Mesenchymal stem cell (in vitro differentiated cells and primary cell): ENCODE measurements around the gene CDRT4.

Experiments
- DNase-seq: peaks from one replicate; pipeline ENCODE4 v3.0.0-alpha.2; 2013
- H2AFZ ChIP-seq: one replicate; pipeline ENCODE4 v1.6.1; 2013; ENCODE audit warnings: low read depth, mild to moderate bottlenecking, control low read depth, inconsistent platforms, low read length, moderate library complexity
- H2AK5ac ChIP-seq: 2 replicates; pipeline ENCODE4 v1.6.1; 2013; ENCODE audit warnings: low read length, moderate library complexity, mild to moderate bottlenecking, inconsistent platforms; ENCODE audit not compliant: severe bottlenecking
- H2BK120ac ChIP-seq: one replicate; pipeline ENCODE4 v1.6.1; 2013; ENCODE audit warnings: low read depth, mild to moderate bottlenecking, inconsistent platforms, low read length, moderate library complexity
- H2BK12ac ChIP-seq, 2 experiments: one replicate each; pipeline ENCODE4 v1.6.1; 2013; ENCODE audit warnings: inconsistent platforms in 2 of 2, low read length in 2 of 2, mild to moderate bottlenecking in 2 of 2, moderate library complexity in 2 of 2, control low read depth in 1 of 2
- H2BK15ac ChIP-seq: one replicate; pipeline ENCODE4 v1.6.1; 2013; ENCODE audit warnings: mild to moderate bottlenecking, low read depth, inconsistent platforms; ENCODE audit not compliant: poor library complexity, severe bottlenecking
- H2BK5ac ChIP-seq: 2 replicates; pipeline ENCODE4 v1.6.1; 2013; ENCODE audit warnings: low read depth, mild to moderate bottlenecking, low read length, control low read depth, inconsistent platforms; ENCODE audit not compliant: poor library complexity, severe bottlenecking
- H3K14ac ChIP-seq, 2 experiments: one replicate each; pipeline ENCODE4 v1.6.1; 2013; ENCODE audit warnings: inconsistent platforms in 2 of 2, low read length in 2 of 2, control low read depth in 1 of 2, mild to moderate bottlenecking in 1 of 2, moderate library complexity in 1 of 2
- H3K18ac ChIP-seq, 2 experiments: one replicate each; pipeline ENCODE4 v1.6.1; 2013; ENCODE audit warnings: inconsistent platforms in 2 of 2, low read length in 2 of 2, control low read depth in 1 of 2, low read depth in 1 of 2, mild to moderate bottlenecking in 1 of 2
- H3K23ac ChIP-seq, 2 experiments: one replicate each; pipeline ENCODE4 v1.6.1; 2013; ENCODE audit warnings: inconsistent platforms in 2 of 2, low read length in 2 of 2, mild to moderate bottlenecking in 2 of 2, moderate library complexity in 2 of 2, control low read depth in 1 of 2
- H3K27ac ChIP-seq: 2 replicates; pipeline ENCODE4 v1.5.1; 2013; ENCODE audit warnings: mild to moderate bottlenecking, moderate library complexity, low read length, control low read depth, inconsistent platforms; ENCODE audit not compliant: poor library complexity, severe bottlenecking
- H3K27me3 ChIP-seq, 2 experiments: 2 replicates each; pipeline versions ENCODE4 v1.6.1 to v1.7.0; 2013; ENCODE audit warnings: low read length in 2 of 2, mild to moderate bottlenecking in 2 of 2, moderate library complexity in 2 of 2, control low read depth in 1 of 2, inconsistent platforms in 1 of 2; ENCODE audit not compliant: control insufficient read depth in 1 of 2, insufficient read depth in 1 of 2
- H3K36me3 ChIP-seq, 2 experiments: 2 replicates each; pipeline versions ENCODE4 v1.6.1 to v1.7.0; 2013; ENCODE audit warnings: low read length in 2 of 2, control low read depth in 1 of 2, inconsistent platforms in 1 of 2, low read depth in 1 of 2, mild to moderate bottlenecking in 1 of 2; ENCODE audit not compliant: insufficient read depth in 2 of 2, control insufficient read depth in 1 of 2
- H3K4ac ChIP-seq, 2 experiments: one replicate each; pipeline ENCODE4 v1.6.1; 2013; ENCODE audit warnings: inconsistent platforms in 2 of 2, low read length in 2 of 2, mild to moderate bottlenecking in 2 of 2, moderate library complexity in 2 of 2, control low read depth in 1 of 2, low read depth in 1 of 2
- H3K4me1 ChIP-seq: 2 replicates; pipeline ENCODE4 v1.6.1; 2013; ENCODE audit warnings: low read depth, low read length, control low read depth; ENCODE audit not compliant: control insufficient read depth, insufficient read depth
- H3K4me2 ChIP-seq: 2 replicates; pipeline ENCODE4 v1.6.1; 2013; ENCODE audit warnings: low read length, mild to moderate bottlenecking, inconsistent platforms; ENCODE audit not compliant: poor library complexity, severe bottlenecking
- H3K4me3 ChIP-seq, 2 experiments: 2 replicates each; pipeline versions ENCODE4 v1.5.1 to v1.7.0; 2013; ENCODE audit warnings: low read length in 2 of 2, mild to moderate bottlenecking in 2 of 2, control low read depth in 1 of 2, low read depth in 1 of 2; ENCODE audit not compliant: insufficient read depth in 1 of 2
- H3K79me1 ChIP-seq: replicated peaks from 2 replicates; pipeline ENCODE4 v1.6.1; 2013; ENCODE audit warnings: mild to moderate bottlenecking, control low read depth, low read length, inconsistent platforms; ENCODE audit not compliant: poor library complexity, severe bottlenecking
- H3K9ac ChIP-seq: 2 replicates; pipeline ENCODE4 v1.7.0; 2013; ENCODE audit warnings: mild to moderate bottlenecking, low read length, moderate library complexity
- H3K9me3 ChIP-seq: 2 replicates; pipeline ENCODE4 v1.7.0; 2013; ENCODE audit warnings: mild to moderate bottlenecking, low read length; ENCODE audit not compliant: control insufficient read depth
- H4K8ac ChIP-seq: one replicate; pipeline ENCODE4 v1.6.1; 2013; ENCODE audit warnings: inconsistent platforms, mild to moderate bottlenecking, low read length, moderate library complexity
- H4K91ac ChIP-seq: one replicate; pipeline ENCODE4 v1.6.1; 2013; ENCODE audit warnings: mild to moderate bottlenecking, low read length, inconsistent platforms
- WGBS: methylation state at CpG from one replicate; pipeline ENCODE4 v1.1.7; 2013; ENCODE audit warnings: mixed read lengths; 5-methylcytosine and 5-hydroxymethylcytosine counted together

Gene CDRT4

GRCh38 chr17:15475631-15476354 is 8.4 kb upstream of the CDRT4 start:
- Histone ChIP-seq H3K27ac (peak overlapping the region; percentile 61), H3K27me3 (no peaks in the 10 kb centered on the region), H2BK12ac (no peak overlapping the region), H3K4me3 (peak overlapping the region in 1 of 2 experiments; percentile 39), H3K14ac (no peak overlapping the region), H4K8ac (no peak overlapping the region), H4K91ac (no peak overlapping the region), H2BK5ac (no peak overlapping the region), H2AFZ (no peak overlapping the region), H3K23ac (no peak overlapping the region), H3K18ac (no peak overlapping the region), H3K36me3 (no peaks in the 10 kb centered on the region), H3K9ac (peak overlapping the region; percentile 47), H3K4me2 (peak overlapping the region; percentile 13), H3K4ac (no peak overlapping the region), H3K9me3 (no peaks in the 10 kb centered on the region), H2BK15ac (no peak overlapping the region), H2BK120ac (no peak overlapping the region), H3K4me1 (peaks cover 5% of the 10 kb centered on the region), H2AK5ac (no peak overlapping the region), H3K79me1 (no peaks in the 10 kb centered on the region)
- DNase-seq: peak; percentile 28
- WGBS: 95% methylated on average over 8 of the region's 8 CpGs

GRCh38 chr17:15472891-15473290 is 5.5 kb upstream of the CDRT4 start:
- H3K14ac ChIP-seq: no peak overlapping the region
- no peak overlapping the region for H3K18ac ChIP-seq
- H4K91ac ChIP-seq: no peak overlapping the region
- no peak overlapping the region for H2BK15ac ChIP-seq
- no peak overlapping the region for H3K27ac ChIP-seq
- no peaks in the 10 kb centered on the region for H3K9me3 ChIP-seq
- no peaks in the 10 kb centered on the region for H3K27me3 ChIP-seq
- no peak overlapping the region for H3K4ac ChIP-seq
- H2AFZ ChIP-seq: no peak overlapping the region
- no peak overlapping the region for H2BK5ac ChIP-seq
- H2BK120ac ChIP-seq: no peak overlapping the region
- H3K79me1 ChIP-seq: no peaks in the 10 kb centered on the region
- no peak for DNase-seq
- no peak overlapping the region for H2BK12ac ChIP-seq
- peaks cover 11% of the 10 kb centered on the region for H3K4me1 ChIP-seq
- H3K4me3 ChIP-seq: no peak overlapping the region
- no peak overlapping the region for H3K4me2 ChIP-seq
- H3K36me3 ChIP-seq: no peaks in the 10 kb centered on the region
- H3K9ac ChIP-seq: no peak overlapping the region
- no peak overlapping the region for H2AK5ac ChIP-seq
- no peak overlapping the region for H3K23ac ChIP-seq
- H4K8ac ChIP-seq: no peak overlapping the region
- WGBS: 98% methylated on average over 3 of the region's 3 CpGs

GRCh38 chr17:15470536-15470935 is 3.1 kb upstream of the CDRT4 start:
- no peaks in the 10 kb centered on the region for H3K36me3 ChIP-seq
- no peak overlapping the region for H3K4me3 ChIP-seq
- H3K4ac ChIP-seq: no peak overlapping the region

GRCh38 chr17:15469260-15469659 is 1.8 kb upstream of the CDRT4 start:
- H3K23ac ChIP-seq: no peak overlapping the region
- H2BK5ac ChIP-seq: no peak overlapping the region
- H3K9ac ChIP-seq: no peak overlapping the region
- H3K9me3 ChIP-seq: no peaks in the 10 kb centered on the region
- no peak overlapping the region for H3K14ac ChIP-seq
- no peak overlapping the region for H3K18ac ChIP-seq
- no peak for DNase-seq
- H3K36me3 ChIP-seq: no peaks in the 10 kb centered on the region
- H3K4me1 ChIP-seq: peaks cover 17% of the 10 kb centered on the region
- H3K4me3 ChIP-seq: no peak overlapping the region
- no peak overlapping the region for H4K91ac ChIP-seq
- H2AK5ac ChIP-seq: no peak overlapping the region
- H2BK15ac ChIP-seq: no peak overlapping the region
- 92% methylated on average over 7 of the region's 7 CpGs for WGBS
- peak overlapping the region; percentile 65 for H3K27ac ChIP-seq
- no peaks in the 10 kb centered on the region for H3K27me3 ChIP-seq
- H2BK12ac ChIP-seq: no peak overlapping the region
- H3K4me2 ChIP-seq: no peak overlapping the region
- no peak overlapping the region for H2AFZ ChIP-seq
- no peak overlapping the region for H4K8ac ChIP-seq
- no peak overlapping the region for H2BK120ac ChIP-seq
- H3K4ac ChIP-seq: no peak overlapping the region
- no peaks in the 10 kb centered on the region for H3K79me1 ChIP-seq

More at GRCh38 chr17:15470536-15470935, 3.1 kb upstream of the CDRT4 start:
- no peak overlapping the region for H2BK5ac ChIP-seq
- H2BK15ac ChIP-seq: no peak overlapping the region
- no peaks in the 10 kb centered on the region for H3K79me1 ChIP-seq
- no peak overlapping the region for H4K91ac ChIP-seq
- no peak overlapping the region for H3K27ac ChIP-seq
- no peak overlapping the region for H3K4me2 ChIP-seq
- no peak overlapping the region for H2AFZ ChIP-seq
- peak overlapping the region; percentile 9 for H2AK5ac ChIP-seq
- no peaks in the 10 kb centered on the region for H3K27me3 ChIP-seq
- H3K9me3 ChIP-seq: no peaks in the 10 kb centered on the region
- H2BK120ac ChIP-seq: no peak overlapping the region
- H3K23ac ChIP-seq: no peak overlapping the region
- H3K18ac ChIP-seq: no peak overlapping the region
- H3K14ac ChIP-seq: no peak overlapping the region
- no peak for DNase-seq
- no peak overlapping the region for H2BK12ac ChIP-seq
- no peak overlapping the region for H4K8ac ChIP-seq
- H3K4me1 ChIP-seq: peaks cover 9% of the 10 kb centered on the region
- 44% methylated on average over 6 of the region's 7 CpGs for WGBS
- no peak overlapping the region for H3K9ac ChIP-seq
